GM19438 (cell line): ENCODE data around the gene ABCB6.

Experiments
- ATAC-seq: cut with Tn5 transposase; IDR thresholded peaks from one replicate; pipeline ENCODE4 v1.9.1; 2021; ENCODE audit warnings: low read depth; ENCODE audit not compliant: unreplicated experiment

The ABCB6 gene

GRCh38 chr2:219245899-219246230, 27.1 kb upstream of the ABCB6 start:
- ATAC-seq, result no peak

GRCh38 chr2:219245148-219245898, 26.6 kb upstream of the ABCB6 start, which contains the start of the genes GLB1L and STK16:
TSS of gene GLB1L (minus strand) at chr2:219245444. CDS start at chr2:219243573, 1,871 bp downstream.
TSS of gene STK16 (plus strand) at chr2:219245479. CDS start at chr2:219246000, 521 bp downstream.
- ATAC-seq, result peak; percentile 49

GRCh38 chr2:219244789-219245147, 26.0 kb upstream of the ABCB6 start:
- no peak for ATAC-seq

GRCh38 chr2:219243291-219243761, 24.6 kb upstream of the ABCB6 start:
- ATAC-seq, result no peak

GRCh38 chr2:219234331-219234730, 15.6 kb upstream of the ABCB6 start:
- no peak for ATAC-seq

- peak; percentile 32 for ATAC-seq
Observed at GRCh38 chr2:219230059-219230540, 11.3 kb upstream of the ABCB6 start.

GRCh38 chr2:219229305-219230058, 10.7 kb upstream of the ABCB6 start, which contains the start of the genes ANKZF1 and ATG9A:
TSS of gene ANKZF1 (plus strand) at chr2:219229806. CDS start at chr2:219230258, 452 bp downstream.
TSS of gene ATG9A (minus strand) at chr2:219229636. CDS start at chr2:219228024, 1,612 bp downstream.
- peak; percentile 96 for ATAC-seq

GRCh38 chr2:219228911-219229304, 10.2 kb upstream of the ABCB6 start:
- no peak for ATAC-seq

GRCh38 chr2:219228041-219228910, 9.5 kb upstream of the ABCB6 start:
- no peak for ATAC-seq

GRCh38 chr2:219225350-219225749, 6.6 kb upstream of the ABCB6 start:
- ATAC-seq, result no peak

GRCh38 chr2:219223831-219224610, 5.3 kb upstream of the ABCB6 start:
- ATAC-seq, result no peak

- no peak for ATAC-seq
Observed at GRCh38 chr2:219221957-219222518, 3.3 kb upstream of the ABCB6 start.

GRCh38 chr2:219220652-219221402, 2.1 kb upstream of the ABCB6 start:
- ATAC-seq, result no peak

GRCh38 chr2:219219784-219220532, 1.2 kb upstream of the ABCB6 start:
- ATAC-seq, result no peak

- ATAC-seq, result peak; percentile 36
Observed at GRCh38 chr2:219218217-219218731, 484 bp downstream of the ABCB6 start.

GRCh38 chr2:219216535-219216915, 2.2 kb downstream of the ABCB6 start:
- no peak for ATAC-seq

- ATAC-seq, result no peak
Observed at GRCh38 chr2:219215871-219216534, 2.8 kb downstream of the ABCB6 start.
